ENCODE results near the gene PARD3. TPM values are rescaled to one million over a fixed set of nuclear protein-coding genes. Genes with fewer than 3 reads are reported as not detected.

PARD3 gene
- total RNA-seq, 2 experiments from 2014 or later: 3.6 to 4.0 TPM

DNA sequence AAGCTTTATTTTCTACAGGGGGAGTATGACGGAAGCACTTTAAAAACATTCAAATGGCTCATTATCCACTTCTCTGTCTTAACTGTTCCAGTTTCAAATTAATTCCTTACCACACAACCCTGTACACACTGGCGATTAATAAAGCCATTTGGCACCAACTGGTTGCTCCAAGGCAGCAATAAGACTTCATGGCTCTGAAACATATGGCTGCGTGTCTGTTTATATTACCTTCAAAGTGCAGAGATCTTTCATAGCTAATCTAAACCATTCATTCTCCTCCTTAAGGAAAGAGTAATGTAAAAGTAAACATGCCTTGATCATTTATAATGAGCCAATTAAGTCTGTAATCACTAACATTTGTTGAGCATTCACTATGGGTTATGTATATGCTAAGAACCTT lies 325.7 kb downstream of the PARD3 start:
- H3K36me3 Mint-ChIP-seq (ENCODE audit: low read depth): no peaks in the 10 kb centered on the region
- H3K4me1 Mint-ChIP-seq (ENCODE audit: low read depth): no peaks in the 10 kb centered on the region
- no peak for DNase-seq
- no peak overlapping the region for H3K27ac Mint-ChIP-seq
- intact Hi-C loops (cut with micrococcal nuclease): no loop called here
- CTCF ChIA-PET: no interaction called here
- no peak overlapping the region for H3K4me3 Mint-ChIP-seq
- H3K9me3 Mint-ChIP-seq: no peaks in the 10 kb centered on the region
- peaks cover 2% of the 10 kb centered on the region for H3K27me3 Mint-ChIP-seq (ENCODE audit: low read depth)

DNA sequence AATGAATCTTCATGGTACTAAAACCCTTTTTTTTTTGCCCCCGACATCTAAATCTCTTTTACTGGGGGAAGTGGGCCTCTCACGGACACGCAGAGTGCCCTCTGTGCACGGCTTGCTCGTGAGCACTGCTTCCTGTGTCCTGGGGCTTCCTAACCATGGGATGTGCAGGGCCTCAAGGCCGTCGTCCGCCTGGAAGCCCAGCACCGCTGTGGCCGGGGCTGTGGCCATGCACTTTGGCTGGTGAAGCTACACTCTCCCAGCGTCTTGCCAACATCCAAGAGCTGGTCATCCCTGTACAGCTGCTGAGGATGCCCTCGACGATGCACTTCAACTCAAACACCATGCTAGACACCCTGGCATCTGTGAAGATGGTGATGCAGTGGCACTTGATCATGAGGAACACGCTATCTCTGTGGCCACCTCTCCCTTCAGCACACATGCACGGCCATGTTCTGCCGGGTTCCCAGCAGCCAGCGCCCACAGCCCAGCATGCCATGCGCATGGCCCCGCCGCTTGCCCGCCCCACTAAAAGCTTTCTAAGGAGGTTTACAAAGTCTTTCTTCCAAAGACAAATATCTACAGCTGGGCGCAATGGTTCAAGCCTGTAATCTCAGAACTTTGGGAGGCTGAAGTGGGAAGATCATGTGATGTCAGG lies 326.5 kb downstream of the PARD3 start:
- Mint-ChIP-seq H3K9me3 (no peaks in the 10 kb centered on the region), H3K4me3 (no peak overlapping the region), H3K27ac (no peak overlapping the region), H3K27me3 (ENCODE audit: low read depth) (peaks cover 2% of the 10 kb centered on the region), H3K36me3 (ENCODE audit: low read depth) (no peaks in the 10 kb centered on the region), H3K4me1 (ENCODE audit: low read depth) (no peaks in the 10 kb centered on the region)
- CTCF ChIA-PET: no interaction called here
- no peak for DNase-seq
- intact Hi-C loops (cut with micrococcal nuclease): no loop called here

DNA sequence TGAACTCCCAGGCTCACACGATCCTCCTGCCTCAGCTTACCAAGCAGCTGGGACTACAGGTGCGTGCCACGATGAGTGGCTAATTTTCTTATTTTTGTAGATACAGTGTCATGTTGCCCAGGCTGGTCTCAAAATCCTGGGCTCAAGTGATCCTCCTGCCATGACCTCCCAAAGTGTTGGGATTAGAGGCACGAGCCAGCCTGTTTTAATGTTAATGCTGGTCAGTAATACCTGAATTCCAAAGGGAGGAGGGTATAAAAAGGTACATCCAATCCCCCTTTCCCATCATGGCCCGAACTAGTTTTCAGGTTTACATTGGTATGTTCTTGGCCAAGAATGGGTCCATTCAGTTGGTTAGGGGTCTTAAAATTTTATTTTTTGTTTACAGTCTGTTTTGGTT lies 329.1 kb downstream of the PARD3 start:
- CTCF ChIA-PET: no interaction called here
- intact Hi-C loops (cut with micrococcal nuclease): no loop called here
- DNase-seq: no peak
- Mint-ChIP-seq H3K27ac (no peak overlapping the region), H3K4me1 (ENCODE audit: low read depth) (no peaks in the 10 kb centered on the region), H3K27me3 (ENCODE audit: low read depth) (peaks cover 2% of the 10 kb centered on the region), H3K4me3 (no peak overlapping the region), H3K9me3 (no peaks in the 10 kb centered on the region), H3K36me3 (ENCODE audit: low read depth) (no peaks in the 10 kb centered on the region)

DNA sequence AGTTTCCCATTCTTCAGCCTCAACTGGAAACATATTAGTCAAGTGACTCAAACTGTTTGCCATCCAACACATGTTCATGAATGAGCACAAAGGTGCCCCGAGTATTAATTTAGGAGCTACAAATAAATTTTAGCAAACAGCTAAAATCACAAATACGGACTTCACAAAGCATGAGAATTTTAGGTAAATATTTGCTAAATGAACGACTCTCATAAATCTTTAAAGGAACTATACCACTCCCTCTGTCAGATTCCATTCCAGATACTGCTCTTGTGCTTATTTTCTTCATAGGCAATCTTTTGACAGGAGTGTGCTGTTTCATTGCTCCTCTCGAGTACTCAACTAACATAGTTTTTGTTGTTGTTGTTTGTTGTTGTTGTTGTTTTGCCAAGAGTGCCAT lies 330.9 kb downstream of the PARD3 start:
- CTCF ChIA-PET: interaction anchor here (0.9 to 1.0 kb wide), 2 partner anchors 9 to 154 kb away, joined by 4 to 5 read pairs; no protein-coding TSS in a partner anchor
- H3K4me3 Mint-ChIP-seq: no peak overlapping the region
- no peaks in the 10 kb centered on the region for H3K36me3 Mint-ChIP-seq (ENCODE audit: low read depth)
- H3K4me1 Mint-ChIP-seq (ENCODE audit: low read depth): no peaks in the 10 kb centered on the region
- no peaks in the 10 kb centered on the region for H3K9me3 Mint-ChIP-seq
- H3K27me3 Mint-ChIP-seq (ENCODE audit: low read depth): peaks cover 2% of the 10 kb centered on the region
- no peak overlapping the region for H3K27ac Mint-ChIP-seq
- DNase-seq: no peak
- intact Hi-C loops (cut with micrococcal nuclease): no loop called here

DNA sequence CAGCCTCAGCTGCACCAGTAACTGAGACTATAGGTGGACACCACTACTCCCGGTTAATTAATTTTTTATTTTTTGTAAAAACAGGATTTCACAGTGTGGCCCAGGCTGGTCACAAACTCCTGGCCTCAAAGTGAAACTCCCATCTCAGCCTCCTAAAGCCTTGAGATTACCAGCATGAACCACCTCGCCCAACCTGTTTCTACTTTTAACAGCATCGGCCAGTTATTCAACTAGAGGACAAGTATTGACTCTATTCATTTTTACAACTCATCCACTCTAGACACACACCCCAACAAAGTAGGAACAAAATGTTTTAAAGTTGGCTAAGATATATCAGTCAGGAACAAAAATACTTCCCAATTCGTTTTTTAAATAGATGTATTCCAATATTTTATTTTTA lies 334.8 kb downstream of the PARD3 start:
- Mint-ChIP-seq H3K4me1 (ENCODE audit: low read depth) (no peaks in the 10 kb centered on the region), H3K4me3 (no peak overlapping the region), H3K9me3 (no peaks in the 10 kb centered on the region), H3K36me3 (ENCODE audit: low read depth) (no peaks in the 10 kb centered on the region), H3K27ac (no peak overlapping the region), H3K27me3 (ENCODE audit: low read depth) (no peaks in the 10 kb centered on the region)
- CTCF ChIA-PET: no interaction called here
- no peak for DNase-seq
- intact Hi-C loops (cut with micrococcal nuclease): no loop called here

DNA sequence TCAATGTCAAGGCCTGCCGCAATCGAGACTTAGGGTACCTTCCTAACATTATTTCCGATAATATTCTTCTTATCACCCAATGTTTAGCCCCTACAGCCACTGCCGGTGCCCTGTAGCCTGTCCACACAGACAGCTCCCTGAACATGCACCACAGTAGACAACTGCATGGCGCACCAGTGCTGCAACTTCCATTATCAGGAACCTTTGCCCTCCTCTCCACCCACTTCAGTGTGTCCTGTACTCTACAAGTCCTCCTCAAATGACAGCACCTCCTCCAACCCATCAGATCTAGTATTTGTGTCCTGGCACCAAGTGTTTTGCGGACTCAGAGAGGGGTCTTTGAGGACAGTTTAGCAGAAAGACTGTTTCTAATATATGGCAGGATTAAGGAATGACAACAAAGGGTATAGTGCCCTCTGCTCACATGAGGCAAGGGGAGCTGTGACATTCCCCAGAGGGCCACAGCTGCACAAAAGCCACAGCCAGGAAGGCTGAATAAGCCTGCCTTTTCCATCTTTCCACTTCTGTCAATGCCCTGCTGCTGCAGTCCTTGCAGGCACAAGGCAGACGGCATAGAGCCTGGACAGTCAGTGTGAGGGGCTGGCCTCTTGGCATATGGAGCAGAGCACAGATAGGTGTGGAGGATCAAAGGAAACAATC lies 335.4 kb downstream of the PARD3 start:
- Mint-ChIP-seq H3K9me3 (no peaks in the 10 kb centered on the region), H3K27ac (no peak overlapping the region), H3K27me3 (ENCODE audit: low read depth) (no peaks in the 10 kb centered on the region), H3K4me1 (ENCODE audit: low read depth) (no peaks in the 10 kb centered on the region), H3K36me3 (ENCODE audit: low read depth) (no peaks in the 10 kb centered on the region), H3K4me3 (no peak overlapping the region)
- DNase-seq: no peak
- CTCF ChIA-PET: no interaction called here
- intact Hi-C loops (cut with micrococcal nuclease): no loop called here

DNA sequence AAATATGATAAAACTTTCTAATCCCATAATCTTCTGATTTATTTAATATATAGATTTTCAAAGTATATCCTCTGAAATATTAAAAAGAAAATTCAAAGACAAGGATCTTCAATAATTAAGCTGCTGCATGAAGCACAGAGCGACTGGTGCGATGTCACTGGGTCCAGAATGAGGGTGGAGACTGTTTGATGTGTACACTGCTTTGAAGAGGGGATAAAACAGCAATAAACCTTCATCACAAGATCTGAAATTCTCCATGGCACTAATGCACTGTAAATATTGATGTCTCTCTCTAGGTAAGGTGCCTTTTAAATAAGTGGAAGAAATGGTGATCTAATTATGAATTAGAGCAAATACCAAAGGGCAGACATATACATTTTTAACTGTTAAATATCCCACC lies 337.8 kb downstream of the PARD3 start:
- no peak for DNase-seq
- no peaks in the 10 kb centered on the region for H3K27me3 Mint-ChIP-seq (ENCODE audit: low read depth)
- intact Hi-C loops (cut with micrococcal nuclease): no loop called here
- H3K27ac Mint-ChIP-seq: no peak overlapping the region
- H3K4me3 Mint-ChIP-seq: no peak overlapping the region
- CTCF ChIA-PET: no interaction called here
- no peaks in the 10 kb centered on the region for H3K9me3 Mint-ChIP-seq
- no peaks in the 10 kb centered on the region for H3K36me3 Mint-ChIP-seq (ENCODE audit: low read depth)
- H3K4me1 Mint-ChIP-seq (ENCODE audit: low read depth): no peaks in the 10 kb centered on the region

DNA sequence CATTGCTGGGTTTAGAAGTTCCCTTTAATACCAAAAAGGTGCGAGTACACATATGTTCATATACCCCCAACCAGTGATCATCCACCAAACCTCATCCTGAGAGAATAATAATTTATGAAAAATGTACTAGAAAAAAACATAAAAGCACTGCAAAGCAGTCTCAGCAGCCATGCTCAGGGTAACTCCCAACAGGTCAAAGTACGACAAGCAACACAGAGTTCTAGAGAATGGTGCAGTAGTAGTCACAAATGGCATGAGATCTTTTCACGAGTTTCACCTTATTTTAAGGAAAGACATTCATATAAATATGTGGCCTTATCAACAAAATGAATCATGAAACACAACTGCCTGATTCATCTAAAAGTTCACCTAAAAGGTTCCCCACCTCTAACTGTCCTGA lies 338.5 kb downstream of the PARD3 start:
- intact Hi-C loops (cut with micrococcal nuclease): no loop called here

DNA sequence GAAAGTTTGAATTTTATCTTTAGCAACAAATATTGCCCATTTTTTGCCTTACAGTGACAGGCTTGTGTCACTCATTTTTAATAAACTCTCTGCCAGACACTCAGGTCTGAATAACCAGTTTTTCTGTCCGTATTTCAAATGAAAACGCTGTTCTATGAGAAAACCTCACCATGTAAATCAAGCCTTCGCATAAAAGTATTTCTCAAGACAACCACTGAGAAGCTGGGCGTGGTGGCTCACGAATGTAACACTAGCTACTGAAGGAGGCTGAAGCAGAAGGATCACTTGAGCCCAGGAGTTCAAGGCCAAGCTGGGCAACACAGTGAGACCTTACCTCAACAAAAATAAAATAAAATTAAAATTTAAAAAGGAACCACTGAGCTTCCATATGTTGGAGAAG lies 339.3 kb downstream of the PARD3 start:
- CTCF ChIA-PET: interaction anchor here (1.6 kb wide), 1 partner anchor 9 kb away, joined by 4 read pairs; no protein-coding TSS in a partner anchor
- intact Hi-C loops (cut with micrococcal nuclease): no loop called here
- Mint-ChIP-seq H3K4me3 (no peak overlapping the region), H3K4me1 (ENCODE audit: low read depth) (no peaks in the 10 kb centered on the region), H3K36me3 (ENCODE audit: low read depth) (no peaks in the 10 kb centered on the region), H3K27ac (no peak overlapping the region), H3K9me3 (no peaks in the 10 kb centered on the region), H3K27me3 (ENCODE audit: low read depth) (no peaks in the 10 kb centered on the region)
- no peak for DNase-seq

More for the DNA sequence above, 338.5 kb downstream of the PARD3 start:
- Mint-ChIP-seq H3K4me1 (ENCODE audit: low read depth) (no peaks in the 10 kb centered on the region), H3K27ac (no peak overlapping the region), H3K27me3 (ENCODE audit: low read depth) (no peaks in the 10 kb centered on the region), H3K4me3 (no peak overlapping the region), H3K36me3 (ENCODE audit: low read depth) (no peaks in the 10 kb centered on the region), H3K9me3 (no peaks in the 10 kb centered on the region)
- CTCF ChIA-PET: no interaction called here
- no peak for DNase-seq

DNA sequence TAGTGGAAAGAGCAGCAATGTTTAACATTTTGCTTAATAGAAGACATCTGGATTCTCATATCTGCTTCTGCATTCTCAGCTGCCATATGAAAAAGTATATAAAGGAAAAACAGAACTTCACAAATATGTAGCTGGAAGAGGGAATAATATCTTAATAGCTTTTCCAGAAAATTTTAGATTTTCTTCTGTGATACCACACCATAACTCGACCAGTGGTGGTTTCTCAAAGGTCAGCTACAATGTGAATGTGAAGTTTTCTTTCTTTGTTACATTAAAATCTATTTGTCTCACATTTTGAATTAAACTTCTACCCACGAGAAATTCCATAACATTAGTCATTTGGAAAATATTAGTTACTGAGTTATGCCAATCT lies 339.8 kb downstream of the PARD3 start:
- CTCF ChIA-PET: interaction anchor here (1.6 kb wide), 1 partner anchor 9 kb away, joined by 4 read pairs; no protein-coding TSS in a partner anchor
- intact Hi-C loops (cut with micrococcal nuclease): no loop called here

DNA sequence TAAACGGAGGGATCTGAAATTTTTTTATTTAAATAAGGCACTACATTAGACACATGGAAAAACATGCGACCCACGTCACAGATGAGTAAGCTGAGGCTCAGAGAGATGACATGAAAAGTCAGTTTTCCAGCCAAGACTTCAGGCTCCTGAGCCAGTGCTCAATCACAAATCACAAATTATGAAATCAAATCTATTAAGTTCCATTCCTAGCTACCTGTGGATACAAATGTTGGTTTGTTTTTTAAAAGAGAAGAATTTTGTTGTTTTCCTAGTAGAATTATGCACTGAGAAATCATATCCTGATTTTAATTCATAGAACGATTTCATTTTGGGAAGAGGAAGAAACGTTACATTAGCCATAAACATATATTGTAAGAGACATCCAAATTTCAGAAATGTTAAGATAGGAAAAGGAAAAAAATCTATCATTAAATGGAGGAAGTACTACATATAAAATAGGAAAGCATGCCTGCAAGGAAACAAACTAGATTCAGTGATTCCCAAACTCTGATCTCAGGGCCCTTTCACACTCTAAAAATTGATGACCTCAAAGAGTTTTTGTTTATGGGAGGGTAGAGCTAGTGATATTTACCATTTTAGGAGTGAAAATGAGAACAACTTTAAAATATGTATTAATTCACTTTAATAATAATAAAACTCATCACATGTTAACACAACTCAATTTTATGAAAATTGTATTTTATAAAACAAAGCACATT lies 340.4 kb downstream of the PARD3 start:
- no peak overlapping the region for H3K27ac Mint-ChIP-seq
- no peaks in the 10 kb centered on the region for H3K4me1 Mint-ChIP-seq (ENCODE audit: low read depth)
- intact Hi-C loops (cut with micrococcal nuclease): no loop called here
- H3K27me3 Mint-ChIP-seq (ENCODE audit: low read depth): no peaks in the 10 kb centered on the region
- no peaks in the 10 kb centered on the region for H3K9me3 Mint-ChIP-seq
- CTCF ChIA-PET: interaction anchor here (0.6 to 1.6 kb wide), 2 partner anchors 10 to 323 kb away, joined by 3 to 4 read pairs; no protein-coding TSS in a partner anchor
- no peak overlapping the region for H3K4me3 Mint-ChIP-seq
- H3K36me3 Mint-ChIP-seq (ENCODE audit: low read depth): no peaks in the 10 kb centered on the region
- DNase-seq: no peak

More for the DNA sequence above, 339.8 kb downstream of the PARD3 start:
- Mint-ChIP-seq H3K4me3 (no peak overlapping the region), H3K36me3 (ENCODE audit: low read depth) (no peaks in the 10 kb centered on the region), H3K27me3 (ENCODE audit: low read depth) (no peaks in the 10 kb centered on the region), H3K4me1 (ENCODE audit: low read depth) (no peaks in the 10 kb centered on the region), H3K27ac (no peak overlapping the region), H3K9me3 (no peaks in the 10 kb centered on the region)
- DNase-seq: no peak

DNA sequence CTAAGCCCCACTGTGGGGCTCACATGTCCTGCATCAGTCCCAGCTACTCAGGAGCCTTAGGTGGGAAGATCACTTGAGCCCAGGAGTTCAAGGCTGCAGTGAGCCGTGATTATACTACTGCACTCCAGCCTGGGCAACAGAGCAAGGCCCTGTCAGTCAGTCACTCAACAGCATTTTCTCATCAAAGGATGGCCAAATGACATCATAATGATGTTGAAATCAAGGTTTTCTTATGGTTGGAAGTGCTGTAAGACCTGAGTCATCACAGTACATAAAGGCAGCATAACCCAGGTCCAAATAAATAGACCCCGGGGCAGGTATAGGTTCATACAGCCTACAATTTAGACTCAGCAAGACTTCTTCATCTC lies 341.1 kb downstream of the PARD3 start:
- intact Hi-C loops (cut with micrococcal nuclease): no loop called here
- Mint-ChIP-seq H3K27me3 (ENCODE audit: low read depth) (no peaks in the 10 kb centered on the region), H3K36me3 (ENCODE audit: low read depth) (no peaks in the 10 kb centered on the region), H3K27ac (no peak overlapping the region), H3K9me3 (no peaks in the 10 kb centered on the region), H3K4me1 (ENCODE audit: low read depth) (no peaks in the 10 kb centered on the region), H3K4me3 (no peak overlapping the region)
- no peak for DNase-seq
- CTCF ChIA-PET: interaction anchor here (0.6 to 1.6 kb wide), 2 partner anchors 11 to 322 kb away, joined by 3 to 4 read pairs; no protein-coding TSS in a partner anchor

Data from activated naive CD4-positive, alpha-beta T cell treated with anti-CD3 and anti-CD28 coated beads for 36 hours (primary cell).